ENCODE results near the gene CTU2.

CTU2 gene

GRCh38 chr16:88726981-88727380, 20.7 kb downstream of the CTU2 start:
- in situ Hi-C loops (cut with HindIII; ENCODE audit: low sequenced_read_pairs) = no loop called here

- in situ Hi-C loops (cut with HindIII; ENCODE audit: low sequenced_read_pairs) = no loop called here
These were observed 21.6 kb downstream of the CTU2 start for GRCh38 chr16:88727871-88728270.

GRCh38 chr16:88730632-88731607, 24.6 kb downstream of the CTU2 start:
- in situ Hi-C loops (cut with HindIII; ENCODE audit: low sequenced_read_pairs) = no loop called here

GRCh38 chr16:88731699-88732098, 25.4 kb downstream of the CTU2 start:
- in situ Hi-C loops (cut with HindIII; ENCODE audit: low sequenced_read_pairs) = no loop called here

- in situ Hi-C loops (cut with HindIII; ENCODE audit: low sequenced_read_pairs) = no loop called here
These were observed 26.1 kb downstream of the CTU2 start for GRCh38 chr16:88732172-88732960.

- in situ Hi-C loops (cut with HindIII; ENCODE audit: low sequenced_read_pairs) = no loop called here
These were observed 26.6 kb downstream of the CTU2 start for GRCh38 chr16:88732961-88733294.

GRCh38 chr16:88733630-88734360, 27.5 kb downstream of the CTU2 start:
- in situ Hi-C loops (cut with HindIII; ENCODE audit: low sequenced_read_pairs) = no loop called here

GRCh38 chr16:88734361-88734728, 28.0 kb downstream of the CTU2 start:
- in situ Hi-C loops (cut with HindIII; ENCODE audit: low sequenced_read_pairs) = no loop called here

- in situ Hi-C loops (cut with HindIII; ENCODE audit: low sequenced_read_pairs) = no loop called here
These were observed 28.8 kb downstream of the CTU2 start for GRCh38 chr16:88735121-88735520.

GRCh38 chr16:88735616-88736015, 29.3 kb downstream of the CTU2 start:
- in situ Hi-C loops (cut with HindIII; ENCODE audit: low sequenced_read_pairs) = no loop called here

- in situ Hi-C loops (cut with HindIII; ENCODE audit: low sequenced_read_pairs) = no loop called here
These were observed 29.8 kb downstream of the CTU2 start for GRCh38 chr16:88736088-88736487.

GRCh38 chr16:88736496-88736895, 30.2 kb downstream of the CTU2 start:
- in situ Hi-C loops (cut with HindIII; ENCODE audit: low sequenced_read_pairs) = no loop called here

GRCh38 chr16:88737298-88738150, 31.2 kb downstream of the CTU2 start:
- in situ Hi-C loops (cut with HindIII; ENCODE audit: low sequenced_read_pairs) = no loop called here

- in situ Hi-C loops (cut with HindIII; ENCODE audit: low sequenced_read_pairs) = no loop called here
These were observed 32.1 kb downstream of the CTU2 start for GRCh38 chr16:88738151-88739084.

GRCh38 chr16:88739139-88739976, 33.1 kb downstream of the CTU2 start:
- in situ Hi-C loops (cut with HindIII; ENCODE audit: low sequenced_read_pairs) = no loop called here

- in situ Hi-C loops (cut with HindIII; ENCODE audit: low sequenced_read_pairs) = no loop called here
These were observed 33.8 kb downstream of the CTU2 start for GRCh38 chr16:88739977-88740726.

GRCh38 chr16:88740727-88741055, 34.4 kb downstream of the CTU2 start:
- in situ Hi-C loops (cut with HindIII; ENCODE audit: low sequenced_read_pairs) = no loop called here

- in situ Hi-C loops (cut with HindIII; ENCODE audit: low sequenced_read_pairs) = no loop called here
These were observed 35.1 kb downstream of the CTU2 start for GRCh38 chr16:88741368-88741767.

Data from DLD1 (cell line).